Measurements from ENCODE around the gene ZNF385C. TPM values are rescaled to one million over a fixed set of nuclear protein-coding genes. Genes with fewer than 3 reads are reported as not detected.
A peak's percentile ranks its signal among the peaks of the same experiment; 100 is the strongest.

ZNF385C gene
- total RNA-seq, 2 donors from 2014 or later = 1.3 TPM; not detected in 1

DNA sequence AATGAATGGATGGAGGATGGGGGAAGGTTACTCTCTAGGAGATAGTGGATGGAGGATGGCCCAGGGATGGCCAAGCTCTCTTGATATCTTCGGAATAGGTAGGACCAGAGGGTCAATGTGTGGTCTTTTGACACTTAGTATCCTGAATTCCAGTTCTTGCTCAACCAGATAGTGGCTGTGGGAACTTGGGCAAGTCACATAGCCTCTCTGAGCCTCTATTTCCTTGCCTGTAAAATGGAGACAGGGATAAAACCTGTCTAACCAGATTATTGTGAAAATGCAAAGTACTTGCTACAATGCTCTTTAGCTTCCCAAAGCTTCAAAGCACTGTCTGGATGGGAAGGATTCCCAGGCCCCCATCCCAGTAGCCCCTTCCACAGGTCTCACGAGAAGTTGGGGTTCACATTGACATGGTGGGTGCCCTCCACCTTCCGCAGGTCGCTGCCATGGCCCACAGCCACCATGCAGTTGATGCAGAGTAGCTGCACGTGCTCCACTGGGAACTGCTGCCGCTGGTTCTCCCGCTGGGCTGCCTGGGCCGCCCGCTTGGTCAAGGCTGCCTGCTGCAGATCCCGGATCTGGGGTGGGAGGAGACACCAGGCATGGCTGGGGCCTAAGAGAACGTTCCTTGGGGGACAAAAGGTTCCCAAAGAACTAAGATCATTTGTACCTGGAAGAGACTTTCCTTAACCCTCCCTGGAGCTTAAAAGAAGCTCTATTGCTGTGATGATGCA, 5.1 kb upstream of the ZNF385C start:
- Histone ChIP-seq H3K27ac (no peak overlapping the region), H3K27me3 (no peaks in the 10 kb centered on the region), H3K9me3 (no peaks in the 10 kb centered on the region), H3K36me3 (replicated peaks in 1 of 2; ENCODE audit: insufficient read depth in 1 of 2, low read depth in 2 of 2) (no peaks in the 10 kb centered on the region), H3K4me3 (no peak overlapping the region), H3K4me1 (peaks cover 4% of the 10 kb centered on the region)
- intact Hi-C loops (cut with DNase I) = no loop called here
- TF ChIP-seq POLR2A (IDR thresholded peaks at IDR 0.05) = no peak
- TF ChIP-seq, protein P1, sequence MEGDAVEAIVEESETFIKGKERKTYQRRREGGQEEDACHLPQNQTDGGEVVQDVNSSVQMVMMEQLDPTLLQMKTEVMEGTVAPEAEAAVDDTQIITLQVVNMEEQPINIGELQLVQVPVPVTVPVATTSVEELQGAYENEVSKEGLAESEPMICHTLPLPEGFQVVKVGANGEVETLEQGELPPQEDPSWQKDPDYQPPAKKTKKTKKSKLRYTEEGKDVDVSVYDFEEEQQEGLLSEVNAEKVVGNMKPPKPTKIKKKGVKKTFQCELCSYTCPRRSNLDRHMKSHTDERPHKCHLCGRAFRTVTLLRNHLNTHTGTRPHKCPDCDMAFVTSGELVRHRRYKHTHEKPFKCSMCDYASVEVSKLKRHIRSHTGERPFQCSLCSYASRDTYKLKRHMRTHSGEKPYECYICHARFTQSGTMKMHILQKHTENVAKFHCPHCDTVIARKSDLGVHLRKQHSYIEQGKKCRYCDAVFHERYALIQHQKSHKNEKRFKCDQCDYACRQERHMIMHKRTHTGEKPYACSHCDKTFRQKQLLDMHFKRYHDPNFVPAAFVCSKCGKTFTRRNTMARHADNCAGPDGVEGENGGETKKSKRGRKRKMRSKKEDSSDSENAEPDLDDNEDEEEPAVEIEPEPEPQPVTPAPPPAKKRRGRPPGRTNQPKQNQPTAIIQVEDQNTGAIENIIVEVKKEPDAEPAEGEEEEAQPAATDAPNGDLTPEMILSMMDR (IDR thresholded peaks at IDR 0.05) = no peak
- ATAC-seq = no peak
- DNase-seq = no peak
- 77 to 86% methylated on average over 6 to 11 of the region's 11 CpGs for WGBS, 2 donors

DNA sequence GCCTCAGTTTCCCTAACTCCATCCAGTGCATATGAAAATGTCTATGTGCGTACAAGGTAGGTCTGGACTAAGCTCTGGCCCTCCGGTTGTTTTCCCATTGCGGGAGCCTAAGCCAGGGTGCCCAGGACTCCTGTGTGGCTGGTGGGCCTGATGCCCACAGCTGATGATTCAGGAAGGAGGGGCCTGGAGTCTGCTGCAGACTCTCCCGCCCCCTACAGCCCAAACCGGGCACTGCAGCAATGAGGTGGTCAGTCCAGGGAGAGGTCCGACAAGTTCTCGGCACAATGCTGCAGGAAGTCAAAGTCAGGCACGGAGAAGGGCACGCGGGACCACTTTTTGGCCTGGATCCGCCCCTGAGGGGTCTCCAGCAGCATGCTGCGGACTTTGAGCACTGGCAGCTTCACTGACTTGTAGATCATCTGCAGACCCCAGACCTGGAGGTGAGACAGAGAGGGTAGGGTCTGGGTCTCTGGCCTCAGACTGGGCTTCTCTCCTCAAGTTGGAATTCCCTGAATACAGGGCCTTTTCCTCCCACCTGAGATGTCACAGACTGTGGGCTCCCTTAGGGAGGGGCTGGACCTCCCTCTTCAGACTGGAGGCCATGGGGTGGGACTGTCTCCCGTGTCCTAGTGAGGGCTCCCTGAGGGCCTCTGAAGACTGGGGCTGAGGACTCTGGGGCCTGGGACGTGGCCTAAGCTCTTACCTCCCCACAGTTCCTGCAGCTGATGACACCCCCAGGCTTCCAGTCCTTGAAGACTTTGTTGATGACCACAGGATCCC, 3.4 kb upstream of the ZNF385C start:
- no peaks in the 10 kb centered on the region for H3K36me3 ChIP-seq (replicated peaks in 1 of 2; ENCODE audit: insufficient read depth in 1 of 2, low read depth in 2 of 2)
- TF ChIP-seq, protein P1 (IDR thresholded peaks at IDR 0.05) = peak; percentile 41 to 71 (median 62)
- no peak for TF ChIP-seq POLR2A (IDR thresholded peaks at IDR 0.05)
- DNase-seq (peak; percentile 75 to 83 (median 76)), ATAC-seq (peak; percentile 63)
- no peaks in the 10 kb centered on the region for H3K9me3 ChIP-seq
- peaks cover 11% of the 10 kb centered on the region for H3K4me1 ChIP-seq
- H3K4me3 ChIP-seq = no peak overlapping the region
- no peak overlapping the region for H3K27ac ChIP-seq
- intact Hi-C loops (cut with DNase I) = no loop called here
- WGBS, 2 donors = 40 to 94% methylated on average over 3 to 14 of the region's 14 CpGs
- no peaks in the 10 kb centered on the region for H3K27me3 ChIP-seq

DNA sequence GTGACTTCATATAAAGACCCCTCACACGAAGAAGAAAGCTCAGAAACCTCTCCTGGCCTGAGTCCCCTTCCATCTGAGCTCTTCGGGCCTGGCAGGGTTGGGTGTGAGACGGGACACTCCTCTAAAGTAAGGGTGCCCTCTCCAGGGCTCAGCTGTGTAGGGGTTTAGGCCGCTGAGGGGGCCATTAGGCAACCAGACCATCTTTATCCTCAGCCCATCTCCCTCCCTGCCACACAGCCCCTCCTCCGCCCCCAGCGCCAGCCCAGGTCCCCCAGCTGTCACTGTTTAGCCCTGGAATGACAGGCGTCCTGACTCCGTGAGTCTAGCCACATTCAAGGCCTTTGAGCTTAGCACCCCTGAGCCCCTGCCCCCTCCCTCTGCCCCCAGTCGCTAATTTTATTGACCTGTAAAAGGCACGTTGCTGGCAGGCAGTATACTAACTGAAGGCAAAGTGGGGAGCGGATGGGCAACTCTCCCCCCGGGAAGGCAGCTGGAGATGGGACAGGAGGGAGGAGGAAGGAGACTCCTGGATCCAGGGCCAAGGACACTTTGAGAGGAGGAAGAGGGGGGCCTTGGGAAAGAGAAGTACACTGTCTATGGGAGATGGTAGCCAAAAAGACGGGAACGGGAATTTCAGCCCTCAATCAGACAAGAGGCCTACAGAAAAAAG, 592 bp upstream of the ZNF385C start:
- Histone ChIP-seq H3K27me3 (no peaks in the 10 kb centered on the region), H3K4me3 (no peak overlapping the region), H3K27ac (no peak overlapping the region), H3K9me3 (no peaks in the 10 kb centered on the region), H3K4me1 (peaks cover 11% of the 10 kb centered on the region), H3K36me3 (replicated peaks in 1 of 2; ENCODE audit: insufficient read depth in 1 of 2, low read depth in 2 of 2) (no peaks in the 10 kb centered on the region)
- no peak for TF ChIP-seq POLR2A (IDR thresholded peaks at IDR 0.05)
- TF ChIP-seq, protein P1 (IDR thresholded peaks at IDR 0.05) = no peak
- WGBS, 2 donors = 69 to 76% methylated on average over 13 to 14 of the region's 14 CpGs
- DNase-seq = no peak
- intact Hi-C loops (cut with DNase I) = no loop called here
- ATAC-seq = no peak

DNA sequence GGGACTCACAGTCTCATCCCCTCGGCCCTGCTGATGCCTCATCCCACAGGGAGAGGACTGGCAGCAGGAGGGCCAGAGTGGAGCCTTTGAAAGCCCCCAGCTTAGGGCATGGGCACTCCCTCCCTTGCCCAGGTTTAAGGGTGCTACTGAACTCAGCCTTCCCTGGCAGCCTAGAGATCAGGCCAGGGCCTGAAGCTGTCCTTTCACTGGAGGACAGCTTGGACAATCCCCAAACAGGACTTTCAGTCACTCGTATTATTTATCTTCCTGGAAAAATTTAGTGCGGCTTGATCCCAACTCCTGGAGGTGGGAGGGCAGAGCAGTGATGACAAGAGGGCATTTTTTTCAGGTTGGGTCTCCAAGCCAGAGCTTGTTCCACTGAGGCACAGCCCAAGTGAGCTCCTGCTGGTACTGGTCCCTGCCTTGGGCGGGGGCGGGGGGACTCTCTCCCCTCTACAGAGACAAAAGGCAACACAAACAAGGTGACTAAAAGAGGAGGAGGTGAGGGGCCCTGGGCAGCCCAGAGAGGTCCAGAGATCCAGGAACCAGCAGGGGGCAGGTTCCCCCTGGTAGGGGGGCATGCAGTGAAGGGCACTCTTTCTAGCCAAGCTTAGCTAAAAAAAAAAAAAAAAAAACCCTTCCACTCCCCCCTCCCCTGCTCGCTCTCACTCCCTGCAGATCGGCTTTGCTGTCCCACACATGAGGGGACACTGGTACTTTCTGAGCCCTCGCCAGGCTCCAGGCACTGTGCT, 1.7 kb downstream of the ZNF385C start:
- intact Hi-C loops (cut with DNase I) = no loop called here
- DNase-seq (no peak), ATAC-seq (no peak)
- no peak overlapping the region for H3K4me3 ChIP-seq
- no peaks in the 10 kb centered on the region for H3K27me3 ChIP-seq
- peaks cover 7% of the 10 kb centered on the region for H3K4me1 ChIP-seq
- H3K9me3 ChIP-seq = no peaks in the 10 kb centered on the region
- H3K27ac ChIP-seq = no peak overlapping the region
- no peaks in the 10 kb centered on the region for H3K36me3 ChIP-seq (replicated peaks in 1 of 2; ENCODE audit: insufficient read depth in 1 of 2, low read depth in 2 of 2)
- TF ChIP-seq, protein P1 (IDR thresholded peaks at IDR 0.05) = no peak
- TF ChIP-seq POLR2A (IDR thresholded peaks at IDR 0.05) = no peak
- WGBS, 2 donors = 55 to 67% methylated on average over 8 of the region's 8 CpGs

Data from body of pancreas (tissue), 4 donors.